NOMO-1 treated with DMSO at 0.1 percent for 48 hours (cell line): ENCODE results near the gene PRR35.

Source experiments
- DNase-seq: peaks from one replicate; lab custom pipeline; 2025; ENCODE audit not compliant: unreplicated experiment; lab: John Stamatoyannopoulos, UW

PRR35 gene

GRCh38 chr16:561957-562938 lies 2.1 kb downstream of the PRR35 start:
- no peak for DNase-seq

- no peak for DNase-seq
Measured at GRCh38 chr16:563072-563644, 3.0 kb downstream of the PRR35 start.

- DNase-seq = no peak
Measured at GRCh38 chr16:564690-565418, 4.7 kb downstream of the PRR35 start.

- DNase-seq = no peak
Measured at GRCh38 chr16:565419-566330, 5.5 kb downstream of the PRR35 start.

GRCh38 chr16:566475-567372 lies 6.5 kb downstream of the PRR35 start, which contains the start of gene NHLRC4:
Gene NHLRC4, plus strand, starts transcription at chr16:567005. Its CDS starts 1,043 bp downstream, at chr16:568048.
- peak; percentile 60 for DNase-seq

- no peak for DNase-seq
Measured at GRCh38 chr16:567373-568256, 7.4 kb downstream of the PRR35 start.

- no peak for DNase-seq
Measured at GRCh38 chr16:568401-569258, 8.4 kb downstream of the PRR35 start.

GRCh38 chr16:569445-570254 lies 9.5 kb downstream of the PRR35 start, which contains the start of gene PIGQ:
Gene PIGQ, plus strand, starts transcription at chr16:569968. Its CDS starts 4,107 bp downstream, at chr16:574075.
- peak; percentile 36 for DNase-seq

GRCh38 chr16:572865-573650 lies 12.9 kb downstream of the PRR35 start:
- DNase-seq = no peak

- DNase-seq = no peak
Measured at GRCh38 chr16:574021-574760, 14.0 kb downstream of the PRR35 start.

GRCh38 chr16:575354-576196 lies 15.4 kb downstream of the PRR35 start:
- DNase-seq = no peak

GRCh38 chr16:576197-576822 lies 16.1 kb downstream of the PRR35 start:
- no peak for DNase-seq

- DNase-seq = no peak
Measured at GRCh38 chr16:576823-577201, 16.6 kb downstream of the PRR35 start.

GRCh38 chr16:577796-578195 lies 17.6 kb downstream of the PRR35 start:
- DNase-seq = no peak
